ENCODE data around the gene DNAJC18.
"Not testable (repeated sequence)": the region's sequence is repeated elsewhere in the genome, so short reads cannot be mapped to it uniquely, and the experiment has no call there.

The DNAJC18 gene

GRCh38 chr5:139451176-139451575 is 11.9 kb upstream of the DNAJC18 start:
- no peak for TF ChIP-seq CTCF (conservative IDR thresholded peaks at IDR 0.05)

GRCh38 chr5:139446956-139447779 is 7.8 kb upstream of the DNAJC18 start:
- no peak for TF ChIP-seq CTCF (conservative IDR thresholded peaks at IDR 0.05)
- no peak overlapping the region for H3K27ac ChIP-seq

More at GRCh38 chr5:139451176-139451575, 11.9 kb upstream of the DNAJC18 start:
- no peak overlapping the region for H3K27ac ChIP-seq

- no peak overlapping the region for H3K27ac ChIP-seq
- TF ChIP-seq CTCF (conservative IDR thresholded peaks at IDR 0.05) = no peak
Measured at GRCh38 chr5:139445325-139446170, 6.2 kb upstream of the DNAJC18 start.

GRCh38 chr5:139443831-139444453 is 4.6 kb upstream of the DNAJC18 start:
- no peak for TF ChIP-seq CTCF (conservative IDR thresholded peaks at IDR 0.05)
- H3K27ac ChIP-seq = no peak overlapping the region

- H3K27ac ChIP-seq = not testable (repeated sequence)
Measured at GRCh38 chr5:139440416-139440815, 1.1 kb upstream of the DNAJC18 start.

- peak overlapping the region; percentile 86 for H3K27ac ChIP-seq
- no peak for TF ChIP-seq CTCF (conservative IDR thresholded peaks at IDR 0.05)
Measured at GRCh38 chr5:139438707-139439012, 665 bp downstream of the DNAJC18 start.

GRCh38 chr5:139435676-139436075 is 3.6 kb downstream of the DNAJC18 start:
- no peak for TF ChIP-seq CTCF (conservative IDR thresholded peaks at IDR 0.05)

More at GRCh38 chr5:139435676-139436075, 3.6 kb downstream of the DNAJC18 start:
- no peak overlapping the region for H3K27ac ChIP-seq

Data from VCaP (cell line).